K562 (cell line): ENCODE data around the gene FN3K. TPM values are rescaled to one million over a fixed set of nuclear protein-coding genes. Genes with fewer than 3 reads are reported as not detected.

Experiments
- ARID4B ChIP-seq: sonication (generic); formaldehyde crosslinking; IDR thresholded peaks from 2 replicates; pipeline ENCODE4 v1.8.0; 2022; ENCODE audit warnings: mild to moderate bottlenecking, missing genetic modification reagents
- ATF1 ChIP-seq, 2 experiments: fragments of 450-650 bp in 1 of 2; IDR thresholded peaks; 2 replicates each; pipeline ENCODE4 v1.6.1; 2016; ENCODE audit warnings: missing compliant biosample characterization in 1 of 2, missing genetic modification characterization in 1 of 2
- CTBP1 ChIP-seq: fragments of 450-650 bp; IDR thresholded peaks from 2 replicates; pipeline ENCODE4 v1.6.1; 2016; ENCODE audit warnings: borderline replicate concordance
- E2F4 ChIP-seq: sonication (generic); formaldehyde crosslinking; IDR thresholded peaks from 2 replicates; pipeline ENCODE4 v1.8.0; 2022; ENCODE audit warnings: mild to moderate bottlenecking, low read depth, missing genetic modification reagents
- ETS2 ChIP-seq: IDR thresholded peaks from 2 replicates; pipeline ENCODE4 v1.6.1; 2016; ENCODE audit warnings: borderline replicate concordance, missing genetic modification characterization, mild to moderate bottlenecking, moderate library complexity, missing compliant biosample characterization; ENCODE audit not compliant: poor library complexity, severe bottlenecking
- GATAD2A ChIP-seq: fragments of 450-650 bp; IDR thresholded peaks from 2 replicates; pipeline ENCODE4 v1.6.1; 2017
- MXI1 ChIP-seq: IDR thresholded peaks from 2 replicates; pipeline ENCODE4 v1.6.1; 2011; ENCODE audit warnings: low read depth, mild to moderate bottlenecking, improper control_type of control experiment, low read length
- NCOA1 ChIP-seq: fragments of 450-650 bp; IDR thresholded peaks from 2 replicates; pipeline ENCODE4 v1.6.1; 2016; ENCODE audit warnings: low read depth
- NCOA4 ChIP-seq: fragments of 450-650 bp; IDR thresholded peaks from 2 replicates; pipeline ENCODE4 v1.6.1; 2018; ENCODE audit warnings: mild to moderate bottlenecking; ENCODE audit not compliant: partially characterized antibody
- SIX5 ChIP-seq, 2 experiments: IDR thresholded peaks; 2 replicates each; pipeline ENCODE4 v1.6.1; 2011; ENCODE audit warnings: low read length in 2 of 2, borderline replicate concordance in 1 of 2, low read depth in 1 of 2, mild to moderate bottlenecking in 1 of 2, moderate library complexity in 1 of 2; ENCODE audit not compliant: insufficient read depth in 1 of 2
- TRIM24 ChIP-seq, 2 experiments: fragments of 450-650 bp; IDR thresholded peaks; 2 replicates each; pipeline ENCODE4 v1.6.1; 2016
- ZEB2 ChIP-seq: fragments of 450-650 bp; IDR thresholded peaks from 2 replicates; pipeline ENCODE4 v1.6.1; 2016
- ZNF407 ChIP-seq: fragments of 450-650 bp; IDR thresholded peaks from 2 replicates; pipeline ENCODE4 v1.6.1; 2016; ENCODE audit warnings: low read depth
- ZZZ3 ChIP-seq: fragments of 450-650 bp; IDR thresholded peaks from 2 replicates; pipeline ENCODE4 v1.6.1; 2016; ENCODE audit warnings: antibody characterized with exemption, mild to moderate bottlenecking, moderate library complexity
- polyA plus RNA-seq, 8 experiments: library from polyadenylated mRNA; depleted of rRNA in 4 of 8; stranded (reverse) in 5 of 8; unstranded in 3 of 8; fragments of >200 nt; fragmentation: Nextera tagmentation in 2 of 8; fragmentation: Illumina TruSeq in 1 of 8; extraction: Ambion mirVana in 2 of 8; extraction: Trizol in 1 of 8; gene quantifications; 2 replicates each; pipeline versions ENCODE4 v1.2.1 to v1.2.3, GENCODE V29; 2011 to 2014; ENCODE audit warnings: inconsistent platforms in 1 of 8, missing spikeins in 1 of 8
- total RNA-seq, 7 experiments: library from RNA; depleted of rRNA in 6 of 7; stranded (reverse); fragments of >200 nt in 6 of 7; fragmentation: Illumina TruSeq in 2 of 7; extraction: Trizol in 2 of 7; gene quantifications; 2 replicates each; pipeline versions ENCODE4 v1.2.1 to v1.2.3, GENCODE V29; 2011 to 2021; ENCODE audit warnings: low replicate concordance in 1 of 7

FN3K gene
- total and polyA plus RNA-seq, 9 of the 15 experiments (the other 6 are each of a cell fraction or from before 2014, with no cell fraction given): 0.08 to 22.7 (median 3.8) TPM

- TF ChIP-seq ZNF407 (peak; percentile 95), ZZZ3 (no peak), NCOA1 (no peak), MXI1 (no peak), ETS2 (tag) (no peak), GATAD2A (0 out of 2 replicates have a peak, but pooled peaks have one; percentile 60), TRIM24 (IDR thresholded peaks at IDR 0.05) (peak in 1 of 2 experiments; percentile 62; a peak in 2 of 4 replicates), E2F4 (CRISPR knock-in tag) (peak; percentile 41; the same call in 1 of the 2 replicates), SIX5 (IDR thresholded peaks at IDR 0.05; ENCODE audit: borderline replicate concordance in 1 of 2, insufficient read depth in 1 of 2, low read depth in 1 of 2, low read length in 2 of 2) (no peak), ATF1 (CRISPR knock-in tag; IDR thresholded peaks at IDR 0.05) (no peak), ATF1 (tag; IDR thresholded peaks at IDR 0.05) (peak; percentile 85), NCOA4 (no peak), ARID4B (peak; percentile 75), ZEB2 (no peak), CTBP1 (peak; percentile 97)
Observed at GRCh38 chr17:82751571-82752370, 16.4 kb downstream of the FN3K start, which contains the start of gene TBCD (continued).
